ENCODE measurements around the gene EYA2. TPM values are rescaled to one million over a fixed set of nuclear protein-coding genes. Genes with fewer than 3 reads are reported as not detected.

Gene EYA2
- polyA plus RNA-seq, 1 experiment = 4.0 TPM

GRCh38 chr20:47136782-47137181 lies 242.1 kb downstream of the EYA2 start:
- TF ChIP-seq CTCF (IDR thresholded peaks at IDR 0.05; ENCODE audit: low read depth, low read length) = no peak
- CTCF ChIA-PET = no interaction called here
- H3K9me3 ChIP-seq (ENCODE audit: control insufficient read depth, insufficient read depth, low read length) = no peaks in the 10 kb centered on the region
- DNase-seq (ENCODE audit: low read depth, low spot score) = no peak
- no peaks in the 10 kb centered on the region for H3K27me3 ChIP-seq (ENCODE audit: control insufficient read depth, insufficient read depth, low read length)
- POLR2A ChIA-PET = interaction anchor here (0.6 kb wide), 1 partner anchor 25 kb away, joined by 3 read pairs; no protein-coding TSS in a partner anchor
- no peak overlapping the region for H3K4me3 ChIP-seq (ENCODE audit: low read depth, low read length)
- no peak overlapping the region for H3K27ac ChIP-seq (ENCODE audit: low read depth, low read length)

GRCh38 chr20:47137231-47137870 lies 242.7 kb downstream of the EYA2 start:
- POLR2A ChIA-PET = interaction anchor here (0.6 kb wide), 1 partner anchor 25 kb away, joined by 3 read pairs; no protein-coding TSS in a partner anchor
- no peak for DNase-seq (ENCODE audit: low read depth, low spot score)
- no peaks in the 10 kb centered on the region for H3K9me3 ChIP-seq (ENCODE audit: control insufficient read depth, insufficient read depth, low read length)
- H3K27me3 ChIP-seq (ENCODE audit: control insufficient read depth, insufficient read depth, low read length) = no peaks in the 10 kb centered on the region
- peak overlapping the region; percentile 39 for H3K27ac ChIP-seq (ENCODE audit: low read depth, low read length)
- CTCF ChIA-PET = interaction anchor here (1.0 kb wide), 1 partner anchor 247 kb away, joined by 6 read pairs; no protein-coding TSS in a partner anchor
- TF ChIP-seq CTCF (IDR thresholded peaks at IDR 0.05; ENCODE audit: low read depth, low read length) = no peak
- H3K4me3 ChIP-seq (ENCODE audit: low read depth, low read length) = no peak overlapping the region

- Histone ChIP-seq H3K9me3 (ENCODE audit: control insufficient read depth, insufficient read depth, low read length) (no peaks in the 10 kb centered on the region), H3K27ac (ENCODE audit: low read depth, low read length) (no peak overlapping the region), H3K27me3 (ENCODE audit: control insufficient read depth, insufficient read depth, low read length) (no peaks in the 10 kb centered on the region), H3K4me3 (ENCODE audit: low read depth, low read length) (no peak overlapping the region)
- POLR2A ChIA-PET = no interaction called here
- no peak for DNase-seq (ENCODE audit: low read depth, low spot score)
- CTCF ChIA-PET = interaction anchor here (0.9 kb wide), 1 partner anchor 360 kb away, joined by 3 read pairs; no protein-coding TSS in a partner anchor
- no peak for TF ChIP-seq CTCF (IDR thresholded peaks at IDR 0.05; ENCODE audit: low read depth, low read length)
These were observed 245.4 kb downstream of the EYA2 start for GRCh38 chr20:47139934-47140535.

- Histone ChIP-seq H3K27ac (ENCODE audit: low read depth, low read length) (no peak overlapping the region), H3K27me3 (ENCODE audit: control insufficient read depth, insufficient read depth, low read length) (no peaks in the 10 kb centered on the region), H3K4me3 (ENCODE audit: low read depth, low read length) (no peak overlapping the region), H3K9me3 (ENCODE audit: control insufficient read depth, insufficient read depth, low read length) (no peaks in the 10 kb centered on the region)
- ChIA-PET POLR2A (no interaction called here), CTCF (interaction anchor here (0.6 kb wide), 1 partner anchor 9 kb away, joined by 5 read pairs; no protein-coding TSS in a partner anchor)
- no peak for TF ChIP-seq CTCF (IDR thresholded peaks at IDR 0.05; ENCODE audit: low read depth, low read length)
- DNase-seq (ENCODE audit: low read depth, low spot score) = no peak
These were observed 246.8 kb downstream of the EYA2 start for GRCh38 chr20:47141350-47141921.
